Testis (tissue), 3 donors: ENCODE measurements around the gene CEP70. TPM values are rescaled to one million over a fixed set of nuclear protein-coding genes. Genes with fewer than 3 reads are reported as not detected.
"Not testable (repeated sequence)": the region's sequence is repeated elsewhere in the genome, so short reads cannot be mapped to it uniquely, and the experiment has no call there.

Experiments used
- DNase-seq: peaks from one replicate; pipeline ENCODE4 v3.0.0-alpha.2; 2019
- H3K27ac ChIP-seq, 2 donors: fragments of 200-600 bp; sonication (generic); one replicate each; pipeline ENCODE4 v1.5.1; 2019
- H3K27me3 ChIP-seq: fragments of 200-600 bp; sonication (generic); one replicate; pipeline ENCODE4 v1.5.1; 2019
- H3K36me3 ChIP-seq: fragments of 200-600 bp; sonication (generic); one replicate; pipeline ENCODE4 v1.5.1; 2017; ENCODE audit warnings: low read depth; ENCODE audit errors: missing control alignments
- H3K4me1 ChIP-seq: fragments of 200-600 bp; sonication (generic); one replicate; pipeline ENCODE4 v1.5.1; 2019
- H3K4me3 ChIP-seq, 2 donors: fragments of 200-600 bp; sonication (generic); one replicate each; pipeline ENCODE4 v1.5.1; 2017 to 2019
- H3K9me3 ChIP-seq: fragments of 200-600 bp; sonication (generic); one replicate; pipeline ENCODE4 v1.5.1; 2017
- CTCF ChIP-seq, 3 experiments: fragments of 450-650 bp in 2 of 3; fragments of 200-600 bp in 1 of 3; sonication (generic) in 1 of 3; IDR thresholded peaks; one replicate each; pipeline ENCODE4 v1.5.1; 2016 to 2019; ENCODE audit warnings: antibody characterized with exemption in 3 of 3, mild to moderate bottlenecking in 2 of 3, moderate library complexity in 1 of 3
- POLR2A ChIP-seq: fragments of 450-650 bp; IDR thresholded peaks from one replicate; pipeline ENCODE4 v1.6.1; 2017; ENCODE audit warnings: antibody characterized with exemption, mild to moderate bottlenecking, moderate library complexity
- WGBS, 2 donors: methylation state at CpG; one replicate each; pipeline ENCODE4 v1.1.5; 2018; 5-methylcytosine and 5-hydroxymethylcytosine counted together
- intact Hi-C: fragments of 100-400 bp; cut with DNase I; formaldehyde crosslinking; loops from one replicate; pipeline ENCODE4 v1.15.1; 2023; ENCODE audit warnings: low total_unique reads
- polyA plus RNA-seq: library from polyadenylated mRNA; stranded (reverse); fragments of 350-450 nt; fragmentation: Illumina TruSeq; extraction: RNeasy Lipid Tissue Mini Kit (QIAGEN cat#74804); gene quantifications from one replicate; pipeline ENCODE4 v1.2.3, GENCODE V29; 2014; ENCODE audit warnings: low read depth, low replicate concordance; ENCODE audit not compliant: insufficient read depth
- total RNA-seq, 2 donors: library from RNA; depleted of rRNA; stranded (reverse); fragments of >200 nt; gene quantifications; one replicate each; pipeline ENCODE4 v1.2.3, GENCODE V29; 2016

CEP70 gene
- total and polyA plus RNA-seq, 3 donors from 2014 or later = 37.4 to 66.6 (median 61.4) TPM

GRCh38 chr3:138456961-138457862 is 136.8 kb downstream of the CEP70 start:
- intact Hi-C loops = no loop called here
- peak; percentile 4 for DNase-seq

GRCh38 chr3:138455801-138456716 is 138.0 kb downstream of the CEP70 start:
- no peak for TF ChIP-seq CTCF (IDR thresholded peaks at IDR 0.05)
- TF ChIP-seq POLR2A = no peak
- no peak overlapping the region for H3K4me3 ChIP-seq
- intact Hi-C loops = no loop called here
- no peaks in the 10 kb centered on the region for H3K4me1 ChIP-seq
- WGBS, 2 donors = 80 to 82% methylated on average over 12 to 13 of the region's 13 CpGs
- no peaks in the 10 kb centered on the region for H3K36me3 ChIP-seq
- no peaks in the 10 kb centered on the region for H3K9me3 ChIP-seq
- peak; percentile 10 for DNase-seq
- no peaks in the 10 kb centered on the region for H3K27me3 ChIP-seq
- H3K27ac ChIP-seq = no peak overlapping the region

More at GRCh38 chr3:138456961-138457862, 136.8 kb downstream of the CEP70 start:
- TF ChIP-seq CTCF (IDR thresholded peaks at IDR 0.05) = no peak
- no peak for TF ChIP-seq POLR2A
- 82 to 93% methylated on average over 13 of the region's 13 CpGs for WGBS, 2 donors
- no peaks in the 10 kb centered on the region for H3K9me3 ChIP-seq
- no peaks in the 10 kb centered on the region for H3K27me3 ChIP-seq
- no peaks in the 10 kb centered on the region for H3K4me1 ChIP-seq
- no peak overlapping the region for H3K27ac ChIP-seq
- no peak overlapping the region for H3K4me3 ChIP-seq
- no peaks in the 10 kb centered on the region for H3K36me3 ChIP-seq

- WGBS, 2 donors = 82 to 95% methylated on average over 8 of the region's 8 CpGs
- H3K36me3 ChIP-seq, intact Hi-C loops, H3K4me3 ChIP-seq, H3K27ac ChIP-seq, H3K27me3 ChIP-seq, DNase-seq, H3K9me3 ChIP-seq, H3K4me1 ChIP-seq: not testable (repeated sequence)
Measured at GRCh38 chr3:138453940-138454339, 140.1 kb downstream of the CEP70 start.

DNA sequence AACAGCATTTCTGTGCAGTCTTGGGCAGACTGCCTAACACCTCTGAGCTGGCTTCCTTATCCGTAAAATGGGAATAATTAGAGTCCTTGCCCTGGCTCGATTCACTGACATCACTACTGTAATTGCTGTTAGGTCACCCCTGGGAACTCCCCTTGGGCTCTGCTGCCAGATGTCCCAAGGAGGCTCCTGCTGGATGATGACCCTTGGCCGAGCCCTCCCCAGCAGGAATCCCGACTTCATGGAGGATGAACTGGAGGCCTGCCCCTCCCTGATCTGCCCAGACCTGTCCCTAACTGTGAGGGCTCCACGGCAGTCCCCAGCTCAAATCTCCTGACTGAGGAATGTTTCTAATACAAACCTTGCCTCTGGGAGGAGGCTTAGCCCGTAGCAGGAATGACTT is 141.6 kb downstream of the CEP70 start:
- Histone ChIP-seq H3K4me3 (no peak overlapping the region), H3K9me3 (no peaks in the 10 kb centered on the region), H3K27ac (no peak overlapping the region), H3K4me1 (no peaks in the 10 kb centered on the region), H3K27me3 (no peaks in the 10 kb centered on the region), H3K36me3 (no peaks in the 10 kb centered on the region)
- no peak for DNase-seq
- TF ChIP-seq POLR2A (no peak), CTCF (IDR thresholded peaks at IDR 0.05) (no peak)
- 46 to 59% methylated on average over 5 to 6 of the region's 6 CpGs for WGBS, 2 donors
- intact Hi-C loops = no loop called here

DNA sequence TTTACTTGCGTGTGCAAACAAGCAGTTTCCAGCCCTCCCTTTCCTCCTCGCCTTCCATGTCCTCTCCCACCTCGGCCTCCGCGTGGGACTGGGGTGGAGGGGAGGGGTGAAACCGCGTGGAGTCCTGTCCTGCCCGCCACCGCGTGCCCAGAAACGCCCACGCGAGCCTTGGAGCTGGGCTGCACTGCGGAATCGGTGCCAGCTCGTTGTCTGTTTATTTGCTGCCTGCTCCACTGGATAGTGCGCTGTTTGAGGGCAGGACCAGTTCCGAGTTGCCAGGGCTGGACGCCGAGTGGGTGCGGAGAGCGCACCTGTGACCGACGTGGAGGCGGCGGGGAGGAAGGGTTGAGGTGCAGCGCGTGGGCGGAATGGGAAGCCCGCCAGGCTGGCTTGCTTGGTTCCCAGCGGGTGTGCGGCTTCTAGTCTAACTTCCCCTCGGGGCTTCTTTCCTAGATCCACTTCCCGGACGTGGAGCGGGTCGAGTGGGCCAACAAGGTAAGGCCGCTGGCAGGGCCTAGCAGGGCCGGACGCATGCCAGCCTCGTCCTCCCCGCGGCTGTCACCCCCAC is 142.4 kb downstream of the CEP70 start:
- H3K9me3 ChIP-seq = no peaks in the 10 kb centered on the region
- H3K27me3 ChIP-seq = no peaks in the 10 kb centered on the region
- no peaks in the 10 kb centered on the region for H3K36me3 ChIP-seq
- no peak for DNase-seq
- no peak for TF ChIP-seq CTCF (IDR thresholded peaks at IDR 0.05)
- no peak for TF ChIP-seq POLR2A
- no peak overlapping the region for H3K4me3 ChIP-seq
- H3K27ac ChIP-seq = no peak overlapping the region
- 78 to 79% methylated on average over 31 to 43 of the region's 43 CpGs for WGBS, 2 donors
- H3K4me1 ChIP-seq = no peaks in the 10 kb centered on the region
- intact Hi-C loops = no loop called here
